ENCODE measurements around the gene ZBTB45.

- TF ChIP-seq MAX (CRISPR knock-in tag; IDR thresholded peaks at IDR 0.05) (no peak), CTCF (IDR thresholded peaks at IDR 0.05) (no peak), NR2C2 (CRISPR knock-in tag; IDR thresholded peaks at IDR 0.05) (no peak), SMAD4 (CRISPR knock-in tag; IDR thresholded peaks at IDR 0.05) (no peak), ATF1 (CRISPR knock-in tag; IDR thresholded peaks at IDR 0.05) (no peak), TEAD1 (CRISPR knock-in tag; IDR thresholded peaks at IDR 0.05) (no peak)
Observed at GRCh38 chr19:58480831-58481230, 38.8 kb downstream of the ZBTB45 start.

Measured in WTC11 (cell line).